C4-2B (cell line): ENCODE data around the gene VEZF1.

Source experiments
- CTCF ChIP-seq: fragments of 450-650 bp; conservative IDR thresholded peaks from 2 replicates; pipeline ENCODE4 v1.5.1; 2017; ENCODE audit warnings: mild to moderate bottlenecking
- ZFX ChIP-seq: fragments of 450-650 bp; IDR thresholded peaks from 2 replicates; pipeline ENCODE4 v1.6.1; 2017

- no peak for TF ChIP-seq CTCF
- TF ChIP-seq ZFX, result no peak
These were observed 47.3 kb downstream of the VEZF1 start for GRCh38 chr17:57940653-57941329.
